ENCODE measurements around the gene CC2D1B.

- no peak for TF ChIP-seq EZH2 (IDR thresholded peaks at IDR 0.05; ENCODE audit: low read length, unreplicated experiment)
- TF ChIP-seq CTCF (conservative IDR thresholded peaks at IDR 0.05; ENCODE audit: low read depth, low read length), result no peak
- TF ChIP-seq EZH2phosphoT487 (IDR thresholded peaks at IDR 0.05; ENCODE audit: borderline replicate concordance, low read length), result no peak
Observed at GRCh38 chr1:52343979-52344378, 22.0 kb downstream of the CC2D1B start.

Measured in PC-3 (cell line).